Measurements from ENCODE around the gene HIVEP3. TPM values are rescaled to one million over a fixed set of nuclear protein-coding genes. Genes with fewer than 3 reads are reported as not detected.
A peak's percentile ranks its signal among the peaks of the same experiment; 100 is the strongest.

Gene HIVEP3
- total RNA-seq, 2 donors from 2014 or later = 0.13 to 0.99 TPM

DNA sequence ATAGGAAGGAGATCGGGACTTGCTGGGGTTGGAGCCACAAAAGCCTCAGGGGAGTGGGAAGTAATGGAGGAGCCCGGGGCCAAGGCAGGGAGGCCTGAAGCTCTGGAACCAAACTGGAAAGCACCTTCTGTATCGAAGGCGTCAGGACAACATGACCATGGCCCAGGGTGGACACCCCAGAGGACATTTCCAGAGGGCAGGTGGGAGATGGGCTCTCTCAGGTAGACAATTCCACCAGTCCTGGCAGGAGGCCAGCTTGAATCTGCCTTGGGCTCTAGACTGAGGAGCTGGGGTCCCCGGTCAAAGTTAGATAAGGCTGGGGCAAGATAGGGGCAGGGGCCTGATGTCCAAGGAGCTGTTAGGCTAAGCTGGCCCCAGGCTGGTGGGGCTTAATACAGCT lies 329.3 kb downstream of the HIVEP3 start:
- WGBS, 2 experiments (ENCODE audit: insufficient coverage in 1 of 2, insufficient read length in 1 of 2) = 91% methylated on average over 5 of the region's 5 CpGs; no CpG with 5 or more reads in 1 of the 2 experiments
- TF ChIP-seq, protein P1, sequence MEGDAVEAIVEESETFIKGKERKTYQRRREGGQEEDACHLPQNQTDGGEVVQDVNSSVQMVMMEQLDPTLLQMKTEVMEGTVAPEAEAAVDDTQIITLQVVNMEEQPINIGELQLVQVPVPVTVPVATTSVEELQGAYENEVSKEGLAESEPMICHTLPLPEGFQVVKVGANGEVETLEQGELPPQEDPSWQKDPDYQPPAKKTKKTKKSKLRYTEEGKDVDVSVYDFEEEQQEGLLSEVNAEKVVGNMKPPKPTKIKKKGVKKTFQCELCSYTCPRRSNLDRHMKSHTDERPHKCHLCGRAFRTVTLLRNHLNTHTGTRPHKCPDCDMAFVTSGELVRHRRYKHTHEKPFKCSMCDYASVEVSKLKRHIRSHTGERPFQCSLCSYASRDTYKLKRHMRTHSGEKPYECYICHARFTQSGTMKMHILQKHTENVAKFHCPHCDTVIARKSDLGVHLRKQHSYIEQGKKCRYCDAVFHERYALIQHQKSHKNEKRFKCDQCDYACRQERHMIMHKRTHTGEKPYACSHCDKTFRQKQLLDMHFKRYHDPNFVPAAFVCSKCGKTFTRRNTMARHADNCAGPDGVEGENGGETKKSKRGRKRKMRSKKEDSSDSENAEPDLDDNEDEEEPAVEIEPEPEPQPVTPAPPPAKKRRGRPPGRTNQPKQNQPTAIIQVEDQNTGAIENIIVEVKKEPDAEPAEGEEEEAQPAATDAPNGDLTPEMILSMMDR (conservative IDR thresholded peaks at IDR 0.05) = no peak
- Histone ChIP-seq H3K27ac (ENCODE audit: low read depth, low read length) (no peak overlapping the region), H3K9ac (ENCODE audit: extremely low read depth, low read length, poor library complexity, severe bottlenecking) (no peak overlapping the region), H3K9me3 (ENCODE audit: control insufficient read depth, low read length) (no peaks in the 10 kb centered on the region), H3K4me1 (ENCODE audit: control insufficient read depth, insufficient read depth, low read length) (no peaks in the 10 kb centered on the region), H3K27me3 (ENCODE audit: control insufficient read depth, insufficient read depth, low read length, poor library complexity, severe bottlenecking) (no peaks in the 10 kb centered on the region), H3K36me3 (ENCODE audit: control insufficient read depth, insufficient read depth, low read length) (no peaks in the 10 kb centered on the region), H3K4me3 (ENCODE audit: low read length) (no peak overlapping the region)
- peak; percentile 14 for DNase-seq
- Mint-ChIP-seq H3K27me3 (ENCODE audit: insufficient read depth) (peaks cover 8% of the 10 kb centered on the region), H3K36me3 (ENCODE audit: low read depth) (no peaks in the 10 kb centered on the region), H3K9me3 (no peaks in the 10 kb centered on the region), H3K27ac (no peak overlapping the region), H3K4me1 (no peaks in the 10 kb centered on the region), H3K4me3 (no peak overlapping the region)

- H3K36me3 Mint-ChIP-seq (ENCODE audit: low read depth) = no peaks in the 10 kb centered on the region
- Histone ChIP-seq H3K36me3 (ENCODE audit: control insufficient read depth, insufficient read depth, low read length) (no peaks in the 10 kb centered on the region), H3K27me3 (ENCODE audit: control insufficient read depth, insufficient read depth, low read length, poor library complexity, severe bottlenecking) (no peaks in the 10 kb centered on the region), H3K4me1 (ENCODE audit: control insufficient read depth, insufficient read depth, low read length) (no peaks in the 10 kb centered on the region), H3K4me3 (ENCODE audit: low read length) (no peak overlapping the region), H3K9ac (ENCODE audit: extremely low read depth, low read length, poor library complexity, severe bottlenecking) (no peak overlapping the region), H3K27ac (ENCODE audit: low read depth, low read length) (no peak overlapping the region), H3K9me3 (ENCODE audit: control insufficient read depth, low read length) (no peaks in the 10 kb centered on the region)
- no peak overlapping the region for H3K4me3 Mint-ChIP-seq
- WGBS, 2 experiments (ENCODE audit: insufficient coverage in 1 of 2, insufficient read length in 1 of 2) = 96% methylated on average over 4 to 5 of the region's 5 CpGs
- no peaks in the 10 kb centered on the region for H3K4me1 Mint-ChIP-seq
- peak; percentile 20 for DNase-seq
- H3K9me3 Mint-ChIP-seq = no peaks in the 10 kb centered on the region
- TF ChIP-seq, protein P1 (conservative IDR thresholded peaks at IDR 0.05) = no peak
- peaks cover 6% of the 10 kb centered on the region for H3K27me3 Mint-ChIP-seq (ENCODE audit: insufficient read depth)
- H3K27ac Mint-ChIP-seq = no peak overlapping the region
Observed at GRCh38 chr1:41588334-41588875, 330.3 kb downstream of the HIVEP3 start.

DNA sequence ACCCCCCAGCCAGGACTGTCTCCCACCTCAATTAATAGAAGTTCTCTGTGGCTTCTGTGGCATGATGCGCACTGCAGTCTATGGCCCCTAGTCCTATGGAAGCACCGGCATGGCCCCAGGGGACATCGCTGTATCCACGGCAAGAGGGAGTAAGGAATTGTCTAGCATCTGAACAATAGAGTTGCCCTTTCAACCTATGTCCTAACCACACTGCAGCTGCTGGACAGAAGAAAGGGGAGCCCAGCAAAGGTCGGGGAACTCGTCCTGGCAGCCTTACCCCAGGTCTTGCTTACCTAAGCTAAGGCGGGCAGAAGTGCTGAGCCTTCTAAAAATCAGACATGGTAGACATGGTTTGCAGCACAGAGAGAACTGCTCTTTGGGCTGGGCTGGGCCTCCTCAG lies 330.9 kb downstream of the HIVEP3 start:
- TF ChIP-seq, protein P1 (conservative IDR thresholded peaks at IDR 0.05) = no peak
- no peaks in the 10 kb centered on the region for H3K9me3 Mint-ChIP-seq

More for the DNA sequence above, 330.9 kb downstream of the HIVEP3 start:
- DNase-seq = no peak
- Histone ChIP-seq H3K4me1 (ENCODE audit: control insufficient read depth, insufficient read depth, low read length) (no peaks in the 10 kb centered on the region), H3K9me3 (ENCODE audit: control insufficient read depth, low read length) (no peaks in the 10 kb centered on the region), H3K27me3 (ENCODE audit: control insufficient read depth, insufficient read depth, low read length, poor library complexity, severe bottlenecking) (no peaks in the 10 kb centered on the region), H3K36me3 (ENCODE audit: control insufficient read depth, insufficient read depth, low read length) (no peaks in the 10 kb centered on the region), H3K9ac (ENCODE audit: extremely low read depth, low read length, poor library complexity, severe bottlenecking) (no peak overlapping the region), H3K4me3 (ENCODE audit: low read length) (no peak overlapping the region), H3K27ac (ENCODE audit: low read depth, low read length) (no peak overlapping the region)
- Mint-ChIP-seq H3K27me3 (ENCODE audit: insufficient read depth) (peaks cover 6% of the 10 kb centered on the region), H3K4me3 (no peak overlapping the region), H3K4me1 (no peaks in the 10 kb centered on the region), H3K36me3 (ENCODE audit: low read depth) (no peaks in the 10 kb centered on the region), H3K27ac (no peak overlapping the region)
- WGBS, 2 experiments (ENCODE audit: insufficient coverage in 1 of 2, insufficient read length in 1 of 2) = 89 to 100% methylated on average over 2 to 7 of the region's 7 CpGs
